HS-5 (cell line): ENCODE results near the gene LRFN2.

Source experiments
- DNase-seq: peaks from one replicate; pipeline ENCODE4 v3.0.0-alpha.2; 2012; ENCODE audit warnings: low read depth

Gene LRFN2

GRCh38 chr6:40586369-40587201 is 579 bp downstream of the LRFN2 start:
- no peak for DNase-seq

GRCh38 chr6:40585651-40586269 is 1.4 kb downstream of the LRFN2 start:
- DNase-seq, result no peak

- no peak for DNase-seq
Observed at GRCh38 chr6:40585223-40585622, 1.9 kb downstream of the LRFN2 start.

- DNase-seq, result no peak
Observed at GRCh38 chr6:40584741-40585140, 2.4 kb downstream of the LRFN2 start.

GRCh38 chr6:40583709-40584108 is 3.5 kb downstream of the LRFN2 start:
- DNase-seq, result no peak

GRCh38 chr6:40582892-40583291 is 4.3 kb downstream of the LRFN2 start:
- DNase-seq, result no peak

GRCh38 chr6:40579101-40579500 is 8.1 kb downstream of the LRFN2 start:
- DNase-seq, result no peak

- no peak for DNase-seq
Observed at GRCh38 chr6:40577672-40578071, 9.5 kb downstream of the LRFN2 start.

- no peak for DNase-seq
Observed at GRCh38 chr6:40573221-40573620, 13.9 kb downstream of the LRFN2 start.

GRCh38 chr6:40569162-40569910 is 17.8 kb downstream of the LRFN2 start:
- DNase-seq, result no peak

- DNase-seq, result no peak
Observed at GRCh38 chr6:40568062-40568708, 19.0 kb downstream of the LRFN2 start.

GRCh38 chr6:40563111-40563510 is 24.1 kb downstream of the LRFN2 start:
- DNase-seq, result no peak

- no peak for DNase-seq
Observed at GRCh38 chr6:40559056-40559455, 28.1 kb downstream of the LRFN2 start.

GRCh38 chr6:40558102-40558501 is 29.1 kb downstream of the LRFN2 start:
- no peak for DNase-seq

- DNase-seq, result no peak
Observed at GRCh38 chr6:40556881-40557280, 30.3 kb downstream of the LRFN2 start.

GRCh38 chr6:40556023-40556422 is 31.1 kb downstream of the LRFN2 start:
- no peak for DNase-seq

GRCh38 chr6:40555092-40555491 is 32.1 kb downstream of the LRFN2 start:
- no peak for DNase-seq

- no peak for DNase-seq
Observed at GRCh38 chr6:40552941-40553340, 34.2 kb downstream of the LRFN2 start.

GRCh38 chr6:40551966-40552505 is 35.1 kb downstream of the LRFN2 start:
- no peak for DNase-seq

GRCh38 chr6:40550202-40551101 is 36.7 kb downstream of the LRFN2 start:
- DNase-seq, result peak; percentile 5

- DNase-seq, result no peak
Observed at GRCh38 chr6:40545954-40546353, 41.2 kb downstream of the LRFN2 start.
